ENCODE data around the gene PSMB5. TPM values are rescaled to one million over a fixed set of nuclear protein-coding genes. Genes with fewer than 3 reads are reported as not detected.

PSMB5 gene
- total and polyA plus RNA-seq, 2 of the 13 experiments (the other 11 are each of a cell fraction or from before 2014, with no cell fraction given): 705 to 871 TPM

DNA sequence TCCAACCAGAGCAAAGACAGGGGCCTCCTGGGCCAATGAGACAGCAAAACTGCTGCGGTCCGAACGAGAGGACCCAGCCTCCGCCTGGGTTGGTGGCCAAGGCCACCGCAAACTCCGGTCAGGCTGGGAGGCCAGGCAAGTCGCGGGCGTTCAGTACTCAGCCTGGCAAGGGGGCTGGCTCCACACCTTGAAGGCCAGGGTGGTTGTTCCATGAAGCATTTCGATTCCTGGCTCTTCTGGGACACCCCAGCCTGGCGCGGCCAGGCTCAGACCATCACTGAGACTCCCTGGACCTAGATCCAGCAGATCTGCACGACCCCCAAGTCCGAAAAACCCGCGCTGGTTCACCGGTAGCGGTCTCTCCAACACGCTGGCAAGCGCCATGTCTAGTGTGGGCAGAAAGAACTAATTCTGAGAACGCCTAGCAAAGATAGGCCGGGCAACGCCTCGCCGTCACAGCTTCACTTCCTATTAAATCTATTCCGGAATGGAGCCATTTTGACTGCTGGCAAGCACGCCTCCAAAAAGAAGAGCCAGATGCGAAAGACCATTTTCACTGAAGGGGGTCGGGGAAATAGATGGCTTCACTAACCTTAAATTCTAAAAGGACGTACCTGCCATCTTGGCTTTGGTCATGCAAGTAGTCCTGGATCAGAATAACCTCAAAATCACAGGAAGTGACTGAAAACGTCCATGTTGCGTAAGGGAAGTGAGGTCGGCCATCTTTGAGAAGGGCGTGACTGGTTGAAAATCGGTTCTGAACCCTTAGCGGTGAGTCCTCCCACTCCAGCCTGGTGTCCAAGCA, at the start of gene PSMB5 (continued):
- TF ChIP-seq, protein P1, sequence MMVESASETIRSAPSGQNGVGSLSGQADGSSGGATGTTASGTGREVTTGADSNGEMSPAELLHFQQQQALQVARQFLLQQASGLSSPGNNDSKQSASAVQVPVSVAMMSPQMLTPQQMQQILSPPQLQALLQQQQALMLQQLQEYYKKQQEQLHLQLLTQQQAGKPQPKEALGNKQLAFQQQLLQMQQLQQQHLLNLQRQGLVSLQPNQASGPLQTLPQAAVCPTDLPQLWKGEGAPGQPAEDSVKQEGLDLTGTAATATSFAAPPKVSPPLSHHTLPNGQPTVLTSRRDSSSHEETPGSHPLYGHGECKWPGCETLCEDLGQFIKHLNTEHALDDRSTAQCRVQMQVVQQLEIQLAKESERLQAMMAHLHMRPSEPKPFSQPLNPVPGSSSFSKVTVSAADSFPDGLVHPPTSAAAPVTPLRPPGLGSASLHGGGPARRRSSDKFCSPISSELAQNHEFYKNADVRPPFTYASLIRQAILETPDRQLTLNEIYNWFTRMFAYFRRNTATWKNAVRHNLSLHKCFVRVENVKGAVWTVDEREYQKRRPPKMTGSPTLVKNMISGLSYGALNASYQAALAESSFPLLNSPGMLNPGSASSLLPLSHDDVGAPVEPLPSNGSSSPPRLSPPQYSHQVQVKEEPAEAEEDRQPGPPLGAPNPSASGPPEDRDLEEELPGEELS (CRISPR knock-in tag; IDR thresholded peaks at IDR 0.05): peak; percentile 70; the same call in 1 of the 2 replicates
- TF ChIP-seq, protein P2, sequence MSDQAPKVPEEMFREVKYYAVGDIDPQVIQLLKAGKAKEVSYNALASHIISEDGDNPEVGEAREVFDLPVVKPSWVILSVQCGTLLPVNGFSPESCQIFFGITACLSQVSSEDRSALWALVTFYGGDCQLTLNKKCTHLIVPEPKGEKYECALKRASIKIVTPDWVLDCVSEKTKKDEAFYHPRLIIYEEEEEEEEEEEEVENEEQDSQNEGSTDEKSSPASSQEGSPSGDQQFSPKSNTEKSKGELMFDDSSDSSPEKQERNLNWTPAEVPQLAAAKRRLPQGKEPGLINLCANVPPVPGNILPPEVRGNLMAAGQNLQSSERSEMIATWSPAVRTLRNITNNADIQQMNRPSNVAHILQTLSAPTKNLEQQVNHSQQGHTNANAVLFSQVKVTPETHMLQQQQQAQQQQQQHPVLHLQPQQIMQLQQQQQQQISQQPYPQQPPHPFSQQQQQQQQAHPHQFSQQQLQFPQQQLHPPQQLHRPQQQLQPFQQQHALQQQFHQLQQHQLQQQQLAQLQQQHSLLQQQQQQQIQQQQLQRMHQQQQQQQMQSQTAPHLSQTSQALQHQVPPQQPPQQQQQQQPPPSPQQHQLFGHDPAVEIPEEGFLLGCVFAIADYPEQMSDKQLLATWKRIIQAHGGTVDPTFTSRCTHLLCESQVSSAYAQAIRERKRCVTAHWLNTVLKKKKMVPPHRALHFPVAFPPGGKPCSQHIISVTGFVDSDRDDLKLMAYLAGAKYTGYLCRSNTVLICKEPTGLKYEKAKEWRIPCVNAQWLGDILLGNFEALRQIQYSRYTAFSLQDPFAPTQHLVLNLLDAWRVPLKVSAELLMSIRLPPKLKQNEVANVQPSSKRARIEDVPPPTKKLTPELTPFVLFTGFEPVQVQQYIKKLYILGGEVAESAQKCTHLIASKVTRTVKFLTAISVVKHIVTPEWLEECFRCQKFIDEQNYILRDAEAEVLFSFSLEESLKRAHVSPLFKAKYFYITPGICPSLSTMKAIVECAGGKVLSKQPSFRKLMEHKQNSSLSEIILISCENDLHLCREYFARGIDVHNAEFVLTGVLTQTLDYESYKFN (CRISPR knock-in tag; conservative IDR thresholded peaks at IDR 0.05): peak; percentile 56
- TF ChIP-seq SP4 (CRISPR knock-in tag; IDR thresholded peaks at IDR 0.05): peak; percentile 85
- peak; percentile 96 for TF ChIP-seq SAP130 (CRISPR knock-in tag; IDR thresholded peaks at IDR 0.05; ENCODE audit: low read depth)
- TF ChIP-seq ZNF766 (CRISPR knock-in tag; IDR thresholded peaks at IDR 0.05; ENCODE audit: borderline replicate concordance): peak; percentile 98; the same call in 1 of the 2 replicates
- TF ChIP-seq SPEN (CRISPR knock-in tag; IDR thresholded peaks at IDR 0.05; ENCODE audit: low read depth): peak; percentile 95
- peak; percentile 100 for TF ChIP-seq ZNF350 (CRISPR knock-in tag; IDR thresholded peaks at IDR 0.05; ENCODE audit: borderline replicate concordance, low read depth)
- no peak for TF ChIP-seq ZNF432 (CRISPR knock-in tag; IDR thresholded peaks at IDR 0.05; ENCODE audit: borderline replicate concordance)
- TF ChIP-seq KDM4B (CRISPR knock-in tag; IDR thresholded peaks at IDR 0.05): peak; percentile 87
- no peak for TF ChIP-seq CENPX (CRISPR knock-in tag; IDR thresholded peaks at IDR 0.05)
- TF ChIP-seq SRF (IDR thresholded peaks at IDR 0.05; ENCODE audit: low read depth, low read length): no peak
- peak; percentile 95 for TF ChIP-seq ZC3H13 (CRISPR knock-in tag; IDR thresholded peaks at IDR 0.05)
- TF ChIP-seq, protein P3, sequence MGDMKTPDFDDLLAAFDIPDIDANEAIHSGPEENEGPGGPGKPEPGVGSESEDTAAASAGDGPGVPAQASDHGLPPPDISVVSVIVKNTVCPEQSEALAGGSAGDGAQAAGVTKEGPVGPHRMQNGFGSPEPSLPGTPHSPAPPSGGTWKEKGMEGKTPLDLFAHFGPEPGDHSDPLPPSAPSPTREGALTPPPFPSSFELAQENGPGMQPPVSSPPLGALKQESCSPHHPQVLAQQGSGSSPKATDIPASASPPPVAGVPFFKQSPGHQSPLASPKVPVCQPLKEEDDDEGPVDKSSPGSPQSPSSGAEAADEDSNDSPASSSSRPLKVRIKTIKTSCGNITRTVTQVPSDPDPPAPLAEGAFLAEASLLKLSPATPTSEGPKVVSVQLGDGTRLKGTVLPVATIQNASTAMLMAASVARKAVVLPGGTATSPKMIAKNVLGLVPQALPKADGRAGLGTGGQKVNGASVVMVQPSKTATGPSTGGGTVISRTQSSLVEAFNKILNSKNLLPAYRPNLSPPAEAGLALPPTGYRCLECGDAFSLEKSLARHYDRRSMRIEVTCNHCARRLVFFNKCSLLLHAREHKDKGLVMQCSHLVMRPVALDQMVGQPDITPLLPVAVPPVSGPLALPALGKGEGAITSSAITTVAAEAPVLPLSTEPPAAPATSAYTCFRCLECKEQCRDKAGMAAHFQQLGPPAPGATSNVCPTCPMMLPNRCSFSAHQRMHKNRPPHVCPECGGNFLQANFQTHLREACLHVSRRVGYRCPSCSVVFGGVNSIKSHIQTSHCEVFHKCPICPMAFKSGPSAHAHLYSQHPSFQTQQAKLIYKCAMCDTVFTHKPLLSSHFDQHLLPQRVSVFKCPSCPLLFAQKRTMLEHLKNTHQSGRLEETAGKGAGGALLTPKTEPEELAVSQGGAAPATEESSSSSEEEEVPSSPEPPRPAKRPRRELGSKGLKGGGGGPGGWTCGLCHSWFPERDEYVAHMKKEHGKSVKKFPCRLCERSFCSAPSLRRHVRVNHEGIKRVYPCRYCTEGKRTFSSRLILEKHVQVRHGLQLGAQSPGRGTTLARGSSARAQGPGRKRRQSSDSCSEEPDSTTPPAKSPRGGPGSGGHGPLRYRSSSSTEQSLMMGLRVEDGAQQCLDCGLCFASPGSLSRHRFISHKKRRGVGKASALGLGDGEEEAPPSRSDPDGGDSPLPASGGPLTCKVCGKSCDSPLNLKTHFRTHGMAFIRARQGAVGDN (CRISPR knock-in tag; IDR thresholded peaks at IDR 0.05): peak; percentile 93
- TF ChIP-seq, protein P4, sequence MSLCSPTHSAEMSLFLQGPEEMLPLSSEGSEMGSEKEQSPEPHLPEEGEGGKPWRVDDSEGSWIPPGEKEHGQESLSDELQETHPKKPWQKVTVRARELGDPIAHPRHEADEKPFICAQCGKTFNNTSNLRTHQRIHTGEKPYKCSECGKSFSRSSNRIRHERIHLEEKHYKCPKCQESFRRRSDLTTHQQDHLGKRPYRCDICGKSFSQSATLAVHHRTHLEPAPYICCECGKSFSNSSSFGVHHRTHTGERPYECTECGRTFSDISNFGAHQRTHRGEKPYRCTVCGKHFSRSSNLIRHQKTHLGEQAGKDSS (CRISPR knock-in tag; IDR thresholded peaks at IDR 0.05; ENCODE audit: borderline replicate concordance, low read depth): peak; percentile 86; the same call in 1 of the 2 replicates
- TF ChIP-seq JDP2 (CRISPR knock-in tag; IDR thresholded peaks at IDR 0.05; ENCODE audit: borderline replicate concordance): no peak; the same call in 1 of the 2 replicates
